Neural cell (in vitro differentiated cells): Measurements from ENCODE around the gene LMNB1. TPM values are rescaled to one million over a fixed set of nuclear protein-coding genes. Genes with fewer than 3 reads are reported as not detected.
"Not testable (repeated sequence)": the region's sequence is repeated elsewhere in the genome, so short reads cannot be mapped to it uniquely, and the experiment has no call there.

ENCODE experiments used
- H2AFZ ChIP-seq: fragments of 200-600, 300-800 bp; sonication (generic), shearing (Covaris generic); 2 replicates; pipeline ENCODE4 v1.6.0; 2014; ENCODE audit warnings: low read depth, mild to moderate bottlenecking, antibody characterized with exemption, low read length, moderate library complexity
- H3F3A ChIP-seq: fragments of 200-600 bp; shearing (Covaris generic); 2 replicates; pipeline ENCODE4 v1.6.1; 2016; ENCODE audit warnings: mild to moderate bottlenecking, moderate library complexity, mixed read lengths, antibody characterized with exemption, low read length; ENCODE audit not compliant: insufficient read depth, poor library complexity, severe bottlenecking
- H3K27ac ChIP-seq: fragments of 200-600, 300-800 bp; sonication (generic), shearing (Covaris generic); 2 replicates; pipeline ENCODE4 v1.5.1; 2014; ENCODE audit warnings: mild to moderate bottlenecking, low read length, moderate library complexity
- H3K27me3 ChIP-seq: fragments of 300-800, 200-600 bp; sonication (generic), shearing (Covaris generic); 2 replicates; pipeline ENCODE4 v1.6.0; 2014; ENCODE audit warnings: mild to moderate bottlenecking, low read depth, low read length, moderate library complexity; ENCODE audit not compliant: insufficient read depth
- H3K36me3 ChIP-seq: fragments of 300-800, 200-600 bp; sonication (generic), shearing (Covaris generic); 2 replicates; pipeline ENCODE4 v1.5.1; 2014; ENCODE audit warnings: mild to moderate bottlenecking, antibody characterized with exemption, low read length, moderate library complexity; ENCODE audit not compliant: insufficient read depth
- H3K4me2 ChIP-seq: fragments of 300-800, 200-600 bp; sonication (generic), shearing (Covaris generic); 2 replicates; pipeline ENCODE4 v1.6.0; 2014; ENCODE audit warnings: mild to moderate bottlenecking, low read length
- H3K4me3 ChIP-seq: fragments of 300-800, 200-600 bp; sonication (generic), shearing (Covaris generic); 2 replicates; pipeline ENCODE4 v1.5.1; 2014; ENCODE audit warnings: mild to moderate bottlenecking, low read length, moderate library complexity
- H3K79me2 ChIP-seq: fragments of 200-600 bp; shearing (Covaris generic); replicated peaks from 2 replicates; pipeline ENCODE4 v1.6.0; 2014; ENCODE audit warnings: mild to moderate bottlenecking, low read length, moderate library complexity; ENCODE audit not compliant: insufficient read depth
- H3K9ac ChIP-seq: fragments of 300-800, 200-600 bp; sonication (generic), shearing (Covaris generic); 2 replicates; pipeline ENCODE4 v1.6.1; 2016; ENCODE audit warnings: mild to moderate bottlenecking, low read length, mixed read lengths
- H3K9me2 ChIP-seq: fragments of 200-600 bp; shearing (Covaris generic); 2 replicates; pipeline ENCODE4 v1.6.1; 2016; ENCODE audit warnings: mild to moderate bottlenecking, low read length, mixed read lengths; ENCODE audit not compliant: insufficient read depth
- H3K9me3 ChIP-seq: fragments of 200-600, 300-800 bp; sonication (generic), shearing (Covaris generic); 2 replicates; pipeline ENCODE4 v1.6.1; 2016; ENCODE audit warnings: mild to moderate bottlenecking, mixed run types, low read length, moderate library complexity, mixed read lengths
- H4K20me1 ChIP-seq: fragments of 200-600 bp; shearing (Covaris generic); 2 replicates; pipeline ENCODE4 v1.6.1; 2016; ENCODE audit warnings: mild to moderate bottlenecking, mixed run types; ENCODE audit not compliant: insufficient read depth
- CTCF ChIP-seq: fragments of 450-650 bp; IDR thresholded peaks from 2 replicates; pipeline ENCODE4 v1.5.1; 2014; ENCODE audit warnings: antibody characterized with exemption, mild to moderate bottlenecking, moderate library complexity; ENCODE audit not compliant: poor library complexity, severe bottlenecking
- EP300 ChIP-seq: fragments of 450-650 bp; conservative IDR thresholded peaks from 2 replicates; pipeline ENCODE4 v1.6.1; 2014; ENCODE audit warnings: antibody characterized with exemption, mild to moderate bottlenecking, moderate library complexity; ENCODE audit not compliant: poor library complexity, severe bottlenecking
- EZH2 ChIP-seq: fragments of 200-600, 300-800 bp; shearing (Covaris generic), sonication (generic); IDR thresholded peaks from 2 replicates; pipeline ENCODE4 v1.6.1; 2014; ENCODE audit warnings: antibody characterized with exemption, low read length, borderline replicate concordance, mild to moderate bottlenecking; ENCODE audit not compliant: insufficient read depth, poor library complexity, severe bottlenecking
- MXI1 ChIP-seq: fragments of 450-650 bp; conservative IDR thresholded peaks from 2 replicates; pipeline ENCODE4 v1.6.1; 2014; ENCODE audit warnings: antibody characterized with exemption, mild to moderate bottlenecking; ENCODE audit not compliant: poor library complexity, severe bottlenecking
- POLR2AphosphoS5 ChIP-seq: IDR thresholded peaks from 2 replicates; pipeline ENCODE4 v1.6.1; 2012
- RAD21 ChIP-seq: fragments of 450-650 bp; conservative IDR thresholded peaks from 2 replicates; pipeline ENCODE4 v1.6.1; 2014; ENCODE audit warnings: antibody characterized with exemption, mild to moderate bottlenecking, moderate library complexity
- REST ChIP-seq: IDR thresholded peaks from 2 replicates; pipeline ENCODE4 v1.6.1; 2012; ENCODE audit warnings: borderline replicate concordance
- SMC3 ChIP-seq: fragments of 450-650 bp; conservative IDR thresholded peaks from 2 replicates; pipeline ENCODE4 v1.6.1; 2014; ENCODE audit warnings: antibody characterized with exemption, mild to moderate bottlenecking, moderate library complexity; ENCODE audit not compliant: poor library complexity
- TAF1 ChIP-seq: IDR thresholded peaks from 2 replicates; pipeline ENCODE4 v1.6.1; 2012; ENCODE audit warnings: low read depth
- polyA plus RNA-seq: library from polyadenylated mRNA; depleted of rRNA; stranded (reverse); fragments of >200 nt; gene quantifications from 2 replicates; pipeline ENCODE4 v1.2.3, GENCODE V29; 2014

The LMNB1 gene
- polyA plus RNA-seq, 1 donor from 2014 or later = 91.0 TPM

- H3K27me3 ChIP-seq = no peaks in the 10 kb centered on the region
- no peaks in the 10 kb centered on the region for H3K9me3 ChIP-seq
- TF ChIP-seq MXI1 (no peak), REST (no peak), TAF1 (no peak), RAD21 (no peak), EP300 (no peak), EZH2 (no peak), SMC3 (no peak), CTCF (no peak), POLR2AphosphoS5 (no peak)
- H3K27ac ChIP-seq = no peak overlapping the region
- H3K79me2 ChIP-seq = no peaks in the 10 kb centered on the region
- H3K9ac ChIP-seq = no peak overlapping the region
- H4K20me1 ChIP-seq = no peaks in the 10 kb centered on the region
- no peaks in the 10 kb centered on the region for H3F3A ChIP-seq
- no peak overlapping the region for H3K4me2 ChIP-seq
- H3K4me3 ChIP-seq = no peak overlapping the region
- no peaks in the 10 kb centered on the region for H3K9me2 ChIP-seq
- H2AFZ ChIP-seq = no peak overlapping the region
- H3K36me3 ChIP-seq = peaks cover 18% of the 10 kb centered on the region
These were observed 35.2 kb downstream of the LMNB1 start for GRCh38 chr5:126812199-126812570.

GRCh38 chr5:126813799-126814198 is 36.9 kb downstream of the LMNB1 start:
- not testable (repeated sequence) for H3K9me2 ChIP-seq, H3K27ac ChIP-seq, H3K9ac ChIP-seq, H3K79me2 ChIP-seq, H3K9me3 ChIP-seq, H3K4me3 ChIP-seq, H4K20me1 ChIP-seq, H2AFZ ChIP-seq, H3K27me3 ChIP-seq, H3F3A ChIP-seq, H3K4me2 ChIP-seq
- peaks cover 20% of the 10 kb centered on the region for H3K36me3 ChIP-seq

- H3F3A ChIP-seq = no peaks in the 10 kb centered on the region
- H4K20me1 ChIP-seq = no peaks in the 10 kb centered on the region
- no peaks in the 10 kb centered on the region for H3K9me3 ChIP-seq
- no peaks in the 10 kb centered on the region for H3K9me2 ChIP-seq
- no peak overlapping the region for H2AFZ ChIP-seq
- H3K9ac ChIP-seq = no peak overlapping the region
- H3K4me2 ChIP-seq = no peak overlapping the region
- H3K36me3 ChIP-seq = peaks cover 20% of the 10 kb centered on the region
- no peak overlapping the region for H3K4me3 ChIP-seq
- H3K27me3 ChIP-seq = no peaks in the 10 kb centered on the region
- H3K79me2 ChIP-seq = no peaks in the 10 kb centered on the region
- H3K27ac ChIP-seq = no peak overlapping the region
- no peak for TF ChIP-seq CTCF
- no peak for TF ChIP-seq TAF1
- TF ChIP-seq MXI1 = no peak
- no peak for TF ChIP-seq REST
- TF ChIP-seq EZH2 = no peak
- TF ChIP-seq SMC3 = no peak
- TF ChIP-seq POLR2AphosphoS5 = no peak
- TF ChIP-seq RAD21 = no peak
These were observed 37.9 kb downstream of the LMNB1 start for GRCh38 chr5:126814721-126815404.
